GM23338 (cell line): ENCODE data around the gene KAZN.

Source experiments
- CREB1 ChIP-seq: fragments of 250-450 bp; sonication (Bioruptor Pico); IDR thresholded peaks from 2 replicates; pipeline ENCODE4 v1.5.0; 2020; ENCODE audit warnings: low read depth, mild to moderate bottlenecking, moderate library complexity
- CTCF ChIP-seq, 2 experiments: fragments of 200-600 bp in 1 of 2; sonication (generic) in 1 of 2; conservative IDR thresholded peaks; 2 replicates each; pipeline versions ENCODE4 v1.5.1 to v1.6.1; 2016 to 2017; ENCODE audit warnings: antibody characterized with exemption in 2 of 2, low read depth in 2 of 2, mild to moderate bottlenecking in 2 of 2, moderate library complexity in 1 of 2
- ETS1 ChIP-seq: IDR thresholded peaks from 2 replicates; pipeline ENCODE4 v1.6.1; 2016; ENCODE audit warnings: antibody characterized with exemption
- EZH2 ChIP-seq: fragments of 200-600 bp; sonication (generic); IDR thresholded peaks from one replicate; pipeline ENCODE4 v1.8.0; 2017; ENCODE audit warnings: antibody characterized with exemption, mild to moderate bottlenecking, low read depth; ENCODE audit not compliant: unreplicated experiment
- EZH2phosphoT487 ChIP-seq: fragments of 200-600 bp; sonication (generic); IDR thresholded peaks from one replicate; pipeline ENCODE4 v1.8.1; 2018; ENCODE audit warnings: antibody characterized with exemption; ENCODE audit not compliant: unreplicated experiment
- JUNB ChIP-seq: IDR thresholded peaks from one replicate; pipeline ENCODE4 v1.6.1; 2016; ENCODE audit warnings: antibody characterized with exemption; ENCODE audit not compliant: unreplicated experiment
- NANOG ChIP-seq: IDR thresholded peaks from 2 replicates; pipeline ENCODE4 v1.6.1; 2016; ENCODE audit warnings: antibody characterized with exemption, borderline replicate concordance
- POLR2AphosphoS5 ChIP-seq: IDR thresholded peaks from 2 replicates; pipeline ENCODE4 v1.6.1; 2016; ENCODE audit warnings: antibody characterized with exemption, low read depth
- REST ChIP-seq: IDR thresholded peaks from one replicate; pipeline ENCODE4 v1.6.1; 2018; ENCODE audit warnings: antibody characterized with exemption; ENCODE audit not compliant: unreplicated experiment
- STAT1 ChIP-seq: IDR thresholded peaks from one replicate; pipeline ENCODE4 v1.6.1; 2016; ENCODE audit warnings: antibody characterized with exemption; ENCODE audit not compliant: unreplicated experiment
- ZNF114 ChIP-seq: fragments of 250-450 bp; sonication (Bioruptor Pico); IDR thresholded peaks from 2 replicates; pipeline ENCODE4 v1.5.0; 2020; ENCODE audit warnings: mild to moderate bottlenecking, moderate library complexity
- ZNF331 ChIP-seq: fragments of 250-450 bp; sonication (Bioruptor Pico); IDR thresholded peaks from 2 replicates; pipeline ENCODE4 v1.5.0; 2020; ENCODE audit warnings: low read depth, mild to moderate bottlenecking, moderate library complexity

GRCh38 chr1:15099441-15100120 lies 501.1 kb downstream of the KAZN start:
- TF ChIP-seq EZH2 = no peak
- TF ChIP-seq CTCF (conservative IDR thresholded peaks at IDR 0.05; ENCODE audit: low read depth in 2 of 2) = no peak
- TF ChIP-seq REST = no peak
- no peak for TF ChIP-seq ZNF331
- no peak for TF ChIP-seq POLR2AphosphoS5
- no peak for TF ChIP-seq EZH2phosphoT487
- no peak for TF ChIP-seq ZNF114 (CRISPR knock-in tag)
- no peak for TF ChIP-seq CREB1 (CRISPR knock-in tag)
- no peak for TF ChIP-seq JUNB
- TF ChIP-seq ETS1 = no peak
- no peak for TF ChIP-seq NANOG
- no peak for TF ChIP-seq STAT1
